Measurements from ENCODE around the gene SELENOV.

SELENOV gene

GRCh38 chr19:39515551-39516191 lies 732 bp downstream of the SELENOV start:
- H3K9me3 ChIP-seq (ENCODE audit: control insufficient read depth, insufficient read depth, low read length), result no peaks in the 10 kb centered on the region
- no peak overlapping the region for H3K27ac ChIP-seq (ENCODE audit: low read depth, low read length)
- no peaks in the 10 kb centered on the region for H3K9me2 ChIP-seq (replicated peaks; ENCODE audit: control insufficient read depth, low read length)
- H3F3A ChIP-seq (ENCODE audit: control insufficient read depth, insufficient read depth), result no peaks in the 10 kb centered on the region
- TF ChIP-seq, protein P1, sequence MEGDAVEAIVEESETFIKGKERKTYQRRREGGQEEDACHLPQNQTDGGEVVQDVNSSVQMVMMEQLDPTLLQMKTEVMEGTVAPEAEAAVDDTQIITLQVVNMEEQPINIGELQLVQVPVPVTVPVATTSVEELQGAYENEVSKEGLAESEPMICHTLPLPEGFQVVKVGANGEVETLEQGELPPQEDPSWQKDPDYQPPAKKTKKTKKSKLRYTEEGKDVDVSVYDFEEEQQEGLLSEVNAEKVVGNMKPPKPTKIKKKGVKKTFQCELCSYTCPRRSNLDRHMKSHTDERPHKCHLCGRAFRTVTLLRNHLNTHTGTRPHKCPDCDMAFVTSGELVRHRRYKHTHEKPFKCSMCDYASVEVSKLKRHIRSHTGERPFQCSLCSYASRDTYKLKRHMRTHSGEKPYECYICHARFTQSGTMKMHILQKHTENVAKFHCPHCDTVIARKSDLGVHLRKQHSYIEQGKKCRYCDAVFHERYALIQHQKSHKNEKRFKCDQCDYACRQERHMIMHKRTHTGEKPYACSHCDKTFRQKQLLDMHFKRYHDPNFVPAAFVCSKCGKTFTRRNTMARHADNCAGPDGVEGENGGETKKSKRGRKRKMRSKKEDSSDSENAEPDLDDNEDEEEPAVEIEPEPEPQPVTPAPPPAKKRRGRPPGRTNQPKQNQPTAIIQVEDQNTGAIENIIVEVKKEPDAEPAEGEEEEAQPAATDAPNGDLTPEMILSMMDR (IDR thresholded peaks at IDR 0.05; ENCODE audit: low read depth, low read length, poor library complexity, severe bottlenecking), result no peak
- TF ChIP-seq EZH2phosphoT487 (IDR thresholded peaks at IDR 0.05; ENCODE audit: borderline replicate concordance, low read length), result no peak
- H4K20me1 ChIP-seq (ENCODE audit: control insufficient read depth, insufficient read depth, low read depth, low read length), result no peaks in the 10 kb centered on the region
- H3K4me1 ChIP-seq (ENCODE audit: control insufficient read depth, low read length), result peaks cover 30% of the 10 kb centered on the region
- H3K36me3 ChIP-seq (ENCODE audit: control insufficient read depth, low read length), result no peaks in the 10 kb centered on the region
- no peaks in the 10 kb centered on the region for H3K79me2 ChIP-seq (ENCODE audit: control insufficient read depth, low read length)
- H3K27me3 ChIP-seq (ENCODE audit: control insufficient read depth, low read length), result peaks cover 37% of the 10 kb centered on the region
- no peak overlapping the region for H3K4me3 ChIP-seq (ENCODE audit: low read length)
- peak overlapping the region; percentile 35 for H3K4me2 ChIP-seq (ENCODE audit: low read length)

GRCh38 chr19:39516270-39516669 lies 1.3 kb downstream of the SELENOV start:
- H3K9me2 ChIP-seq (replicated peaks; ENCODE audit: control insufficient read depth, low read length), result no peaks in the 10 kb centered on the region
- H3K79me2 ChIP-seq (ENCODE audit: control insufficient read depth, low read length), result no peaks in the 10 kb centered on the region
- H3K4me3 ChIP-seq (ENCODE audit: low read length), result no peak overlapping the region
- H3F3A ChIP-seq (ENCODE audit: control insufficient read depth, insufficient read depth), result no peaks in the 10 kb centered on the region
- no peaks in the 10 kb centered on the region for H3K9me3 ChIP-seq (ENCODE audit: control insufficient read depth, insufficient read depth, low read length)
- TF ChIP-seq, protein P1 (IDR thresholded peaks at IDR 0.05; ENCODE audit: low read depth, low read length, poor library complexity, severe bottlenecking), result no peak
- no peak for TF ChIP-seq EZH2phosphoT487 (IDR thresholded peaks at IDR 0.05; ENCODE audit: borderline replicate concordance, low read length)
- H3K27me3 ChIP-seq (ENCODE audit: control insufficient read depth, low read length), result peaks cover 37% of the 10 kb centered on the region
- peak overlapping the region; percentile 33; the same call in 1 of the 2 replicates for H3K4me2 ChIP-seq (ENCODE audit: low read length)
- H4K20me1 ChIP-seq (ENCODE audit: control insufficient read depth, insufficient read depth, low read depth, low read length), result no peaks in the 10 kb centered on the region
- H3K36me3 ChIP-seq (ENCODE audit: control insufficient read depth, low read length), result no peaks in the 10 kb centered on the region
- H3K27ac ChIP-seq (ENCODE audit: low read depth, low read length), result no peak overlapping the region
- peaks cover 30% of the 10 kb centered on the region for H3K4me1 ChIP-seq (ENCODE audit: control insufficient read depth, low read length)

DNA sequence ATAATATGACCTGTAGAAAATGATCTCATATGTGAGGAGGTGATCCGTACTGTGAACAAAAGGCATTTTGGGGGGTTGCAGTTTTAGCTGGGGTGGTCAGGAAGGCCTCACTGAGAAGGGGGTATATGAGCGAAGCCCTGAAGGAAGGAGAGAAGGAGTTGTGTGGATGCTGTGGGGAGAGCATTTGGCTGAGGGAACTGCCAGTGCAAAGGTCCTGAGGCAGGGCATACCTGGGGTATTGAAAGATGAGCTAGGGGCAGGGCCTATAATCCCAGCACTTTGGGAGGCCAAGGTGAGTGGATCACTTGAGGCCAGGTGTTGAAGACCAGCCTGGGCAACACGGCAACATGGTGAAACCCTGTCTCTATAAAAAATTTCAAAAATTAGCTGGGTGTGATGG lies 2.5 kb downstream of the SELENOV start:
- no peak overlapping the region for H3K4me2 ChIP-seq (ENCODE audit: low read length)
- H3K9me3 ChIP-seq (ENCODE audit: control insufficient read depth, insufficient read depth, low read length), result no peaks in the 10 kb centered on the region
- peaks cover 37% of the 10 kb centered on the region for H3K27me3 ChIP-seq (ENCODE audit: control insufficient read depth, low read length)
- TF ChIP-seq EZH2phosphoT487 (IDR thresholded peaks at IDR 0.05; ENCODE audit: borderline replicate concordance, low read length), result no peak
- TF ChIP-seq, protein P1 (IDR thresholded peaks at IDR 0.05; ENCODE audit: low read depth, low read length, poor library complexity, severe bottlenecking), result no peak
- H3K27ac ChIP-seq (ENCODE audit: low read depth, low read length), result no peak overlapping the region
- no peaks in the 10 kb centered on the region for H3K36me3 ChIP-seq (ENCODE audit: control insufficient read depth, low read length)
- no peaks in the 10 kb centered on the region for H3K79me2 ChIP-seq (ENCODE audit: control insufficient read depth, low read length)
- no peaks in the 10 kb centered on the region for H3K9me2 ChIP-seq (replicated peaks; ENCODE audit: control insufficient read depth, low read length)
- no peaks in the 10 kb centered on the region for H4K20me1 ChIP-seq (ENCODE audit: control insufficient read depth, insufficient read depth, low read depth, low read length)
- H3K4me1 ChIP-seq (ENCODE audit: control insufficient read depth, low read length), result peaks cover 30% of the 10 kb centered on the region
- no peak overlapping the region for H3K4me3 ChIP-seq (ENCODE audit: low read length)
- H3F3A ChIP-seq (ENCODE audit: control insufficient read depth, insufficient read depth), result no peaks in the 10 kb centered on the region
